SHP77 treated with DMSO at 0.1 percent for 48 hours (cell line): Measurements from ENCODE around the gene USP8.
"Not testable (repeated sequence)": the region's sequence is repeated elsewhere in the genome, so short reads cannot be mapped to it uniquely, and the experiment has no call there.

Experiments used
- DNase-seq: peaks from one replicate; lab custom pipeline; 2025; lab: John Stamatoyannopoulos, UW

The USP8 gene

GRCh38 chr15:50440932-50441331 is 16.7 kb downstream of the USP8 start:
- DNase-seq = no peak

- no peak for DNase-seq
Measured at GRCh38 chr15:50452927-50453326, 28.7 kb downstream of the USP8 start.

- DNase-seq = no peak
Measured at GRCh38 chr15:50458348-50459112, 34.3 kb downstream of the USP8 start.

- no peak for DNase-seq
Measured at GRCh38 chr15:50463423-50464358, 39.5 kb downstream of the USP8 start.

- no peak for DNase-seq
Measured at GRCh38 chr15:50471072-50471471, 46.9 kb downstream of the USP8 start.

- no peak for DNase-seq
Measured at GRCh38 chr15:50476143-50476542, 51.9 kb downstream of the USP8 start.

- DNase-seq = no peak
Measured at GRCh38 chr15:50484781-50485180, 60.6 kb downstream of the USP8 start.

- no peak for DNase-seq
Measured at GRCh38 chr15:50485389-50485788, 61.2 kb downstream of the USP8 start.

- DNase-seq = no peak
Measured at GRCh38 chr15:50487287-50487686, 63.1 kb downstream of the USP8 start.

- DNase-seq = no peak
Measured at GRCh38 chr15:50493625-50494024, 69.4 kb downstream of the USP8 start.

- DNase-seq = not testable (repeated sequence)
Measured at GRCh38 chr15:50494547-50494946, 70.3 kb downstream of the USP8 start.

GRCh38 chr15:50496692-50497091 is 72.5 kb downstream of the USP8 start:
- no peak for DNase-seq

GRCh38 chr15:50500352-50500751 is 76.1 kb downstream of the USP8 start:
- no peak for DNase-seq

GRCh38 chr15:50501815-50502214 is 77.6 kb downstream of the USP8 start:
- DNase-seq = no peak

GRCh38 chr15:50503144-50503543 is 78.9 kb downstream of the USP8 start:
- no peak for DNase-seq

- DNase-seq = not testable (repeated sequence)
Measured at GRCh38 chr15:50505656-50506055, 81.5 kb downstream of the USP8 start.

- no peak for DNase-seq
Measured at GRCh38 chr15:50506121-50506520, 81.9 kb downstream of the USP8 start.

GRCh38 chr15:50513001-50513400 is 88.8 kb downstream of the USP8 start:
- no peak for DNase-seq

- no peak for DNase-seq
Measured at GRCh38 chr15:50519740-50520425, 95.7 kb downstream of the USP8 start.

- no peak for DNase-seq
Measured at GRCh38 chr15:50523851-50524251, 99.6 kb downstream of the USP8 start.

- no peak for DNase-seq
Measured at GRCh38 chr15:50531163-50531562, 107.0 kb downstream of the USP8 start.

GRCh38 chr15:50531766-50532165 is 107.6 kb downstream of the USP8 start:
- no peak for DNase-seq

GRCh38 chr15:50542887-50543210 is 118.6 kb downstream of the USP8 start:
- DNase-seq = no peak
